Neural cell (in vitro differentiated cells): ENCODE measurements around the gene INPP5D. TPM values are rescaled to one million over a fixed set of nuclear protein-coding genes. Genes with fewer than 3 reads are reported as not detected.

Experiments used
- H2AFZ ChIP-seq: fragments of 200-600, 300-800 bp; sonication (generic), shearing (Covaris generic); 2 replicates; pipeline ENCODE4 v1.6.0; 2014; ENCODE audit warnings: low read depth, mild to moderate bottlenecking, antibody characterized with exemption, low read length, moderate library complexity
- H3F3A ChIP-seq: fragments of 200-600 bp; shearing (Covaris generic); 2 replicates; pipeline ENCODE4 v1.6.1; 2016; ENCODE audit warnings: mild to moderate bottlenecking, moderate library complexity, mixed read lengths, antibody characterized with exemption, low read length; ENCODE audit not compliant: insufficient read depth, poor library complexity, severe bottlenecking
- H3K27ac ChIP-seq: fragments of 200-600, 300-800 bp; sonication (generic), shearing (Covaris generic); 2 replicates; pipeline ENCODE4 v1.5.1; 2014; ENCODE audit warnings: mild to moderate bottlenecking, low read length, moderate library complexity
- H3K27me3 ChIP-seq: fragments of 300-800, 200-600 bp; sonication (generic), shearing (Covaris generic); 2 replicates; pipeline ENCODE4 v1.6.0; 2014; ENCODE audit warnings: mild to moderate bottlenecking, low read depth, low read length, moderate library complexity; ENCODE audit not compliant: insufficient read depth
- H3K36me3 ChIP-seq: fragments of 300-800, 200-600 bp; sonication (generic), shearing (Covaris generic); 2 replicates; pipeline ENCODE4 v1.5.1; 2014; ENCODE audit warnings: mild to moderate bottlenecking, antibody characterized with exemption, low read length, moderate library complexity; ENCODE audit not compliant: insufficient read depth
- H3K4me2 ChIP-seq: fragments of 300-800, 200-600 bp; sonication (generic), shearing (Covaris generic); 2 replicates; pipeline ENCODE4 v1.6.0; 2014; ENCODE audit warnings: mild to moderate bottlenecking, low read length
- H3K4me3 ChIP-seq: fragments of 300-800, 200-600 bp; sonication (generic), shearing (Covaris generic); 2 replicates; pipeline ENCODE4 v1.5.1; 2014; ENCODE audit warnings: mild to moderate bottlenecking, low read length, moderate library complexity
- H3K79me2 ChIP-seq: fragments of 200-600 bp; shearing (Covaris generic); replicated peaks from 2 replicates; pipeline ENCODE4 v1.6.0; 2014; ENCODE audit warnings: mild to moderate bottlenecking, low read length, moderate library complexity; ENCODE audit not compliant: insufficient read depth
- H3K9ac ChIP-seq: fragments of 300-800, 200-600 bp; sonication (generic), shearing (Covaris generic); 2 replicates; pipeline ENCODE4 v1.6.1; 2016; ENCODE audit warnings: mild to moderate bottlenecking, low read length, mixed read lengths
- H3K9me2 ChIP-seq: fragments of 200-600 bp; shearing (Covaris generic); 2 replicates; pipeline ENCODE4 v1.6.1; 2016; ENCODE audit warnings: mild to moderate bottlenecking, low read length, mixed read lengths; ENCODE audit not compliant: insufficient read depth
- H3K9me3 ChIP-seq: fragments of 200-600, 300-800 bp; sonication (generic), shearing (Covaris generic); 2 replicates; pipeline ENCODE4 v1.6.1; 2016; ENCODE audit warnings: mild to moderate bottlenecking, mixed run types, low read length, moderate library complexity, mixed read lengths
- H4K20me1 ChIP-seq: fragments of 200-600 bp; shearing (Covaris generic); 2 replicates; pipeline ENCODE4 v1.6.1; 2016; ENCODE audit warnings: mild to moderate bottlenecking, mixed run types; ENCODE audit not compliant: insufficient read depth
- CTCF ChIP-seq: fragments of 450-650 bp; IDR thresholded peaks from 2 replicates; pipeline ENCODE4 v1.5.1; 2014; ENCODE audit warnings: antibody characterized with exemption, mild to moderate bottlenecking, moderate library complexity; ENCODE audit not compliant: poor library complexity, severe bottlenecking
- EP300 ChIP-seq: fragments of 450-650 bp; conservative IDR thresholded peaks from 2 replicates; pipeline ENCODE4 v1.6.1; 2014; ENCODE audit warnings: antibody characterized with exemption, mild to moderate bottlenecking, moderate library complexity; ENCODE audit not compliant: poor library complexity, severe bottlenecking
- EZH2 ChIP-seq: fragments of 200-600, 300-800 bp; shearing (Covaris generic), sonication (generic); IDR thresholded peaks from 2 replicates; pipeline ENCODE4 v1.6.1; 2014; ENCODE audit warnings: antibody characterized with exemption, low read length, borderline replicate concordance, mild to moderate bottlenecking; ENCODE audit not compliant: insufficient read depth, poor library complexity, severe bottlenecking
- MXI1 ChIP-seq: fragments of 450-650 bp; conservative IDR thresholded peaks from 2 replicates; pipeline ENCODE4 v1.6.1; 2014; ENCODE audit warnings: antibody characterized with exemption, mild to moderate bottlenecking; ENCODE audit not compliant: poor library complexity, severe bottlenecking
- POLR2AphosphoS5 ChIP-seq: IDR thresholded peaks from 2 replicates; pipeline ENCODE4 v1.6.1; 2012
- RAD21 ChIP-seq: fragments of 450-650 bp; conservative IDR thresholded peaks from 2 replicates; pipeline ENCODE4 v1.6.1; 2014; ENCODE audit warnings: antibody characterized with exemption, mild to moderate bottlenecking, moderate library complexity
- SMC3 ChIP-seq: fragments of 450-650 bp; conservative IDR thresholded peaks from 2 replicates; pipeline ENCODE4 v1.6.1; 2014; ENCODE audit warnings: antibody characterized with exemption, mild to moderate bottlenecking, moderate library complexity; ENCODE audit not compliant: poor library complexity
- TAF1 ChIP-seq: IDR thresholded peaks from 2 replicates; pipeline ENCODE4 v1.6.1; 2012; ENCODE audit warnings: low read depth
- polyA plus RNA-seq: library from polyadenylated mRNA; depleted of rRNA; stranded (reverse); fragments of >200 nt; gene quantifications from 2 replicates; pipeline ENCODE4 v1.2.3, GENCODE V29; 2014
- TF ChIP-seq, protein P1 (sequence below): IDR thresholded peaks from 2 replicates; pipeline ENCODE4 v1.6.1; 2012; ENCODE audit warnings: borderline replicate concordance

INPP5D gene
- polyA plus RNA-seq, 1 donor from 2014 or later: not detected

- Histone ChIP-seq H3K27ac (no peak overlapping the region), H3F3A (no peaks in the 10 kb centered on the region), H3K36me3 (no peaks in the 10 kb centered on the region), H3K9me3 (no peaks in the 10 kb centered on the region), H2AFZ (no peak overlapping the region), H3K9ac (no peak overlapping the region), H4K20me1 (no peaks in the 10 kb centered on the region), H3K4me2 (no peak overlapping the region), H3K9me2 (no peaks in the 10 kb centered on the region), H3K4me3 (no peak overlapping the region), H3K79me2 (no peaks in the 10 kb centered on the region), H3K27me3 (no peaks in the 10 kb centered on the region)
- TF ChIP-seq RAD21 (no peak), SMC3 (no peak), EP300 (no peak), POLR2AphosphoS5 (no peak), TAF1 (no peak), MXI1 (no peak), CTCF (no peak), EZH2 (no peak)
- TF ChIP-seq, protein P1, sequence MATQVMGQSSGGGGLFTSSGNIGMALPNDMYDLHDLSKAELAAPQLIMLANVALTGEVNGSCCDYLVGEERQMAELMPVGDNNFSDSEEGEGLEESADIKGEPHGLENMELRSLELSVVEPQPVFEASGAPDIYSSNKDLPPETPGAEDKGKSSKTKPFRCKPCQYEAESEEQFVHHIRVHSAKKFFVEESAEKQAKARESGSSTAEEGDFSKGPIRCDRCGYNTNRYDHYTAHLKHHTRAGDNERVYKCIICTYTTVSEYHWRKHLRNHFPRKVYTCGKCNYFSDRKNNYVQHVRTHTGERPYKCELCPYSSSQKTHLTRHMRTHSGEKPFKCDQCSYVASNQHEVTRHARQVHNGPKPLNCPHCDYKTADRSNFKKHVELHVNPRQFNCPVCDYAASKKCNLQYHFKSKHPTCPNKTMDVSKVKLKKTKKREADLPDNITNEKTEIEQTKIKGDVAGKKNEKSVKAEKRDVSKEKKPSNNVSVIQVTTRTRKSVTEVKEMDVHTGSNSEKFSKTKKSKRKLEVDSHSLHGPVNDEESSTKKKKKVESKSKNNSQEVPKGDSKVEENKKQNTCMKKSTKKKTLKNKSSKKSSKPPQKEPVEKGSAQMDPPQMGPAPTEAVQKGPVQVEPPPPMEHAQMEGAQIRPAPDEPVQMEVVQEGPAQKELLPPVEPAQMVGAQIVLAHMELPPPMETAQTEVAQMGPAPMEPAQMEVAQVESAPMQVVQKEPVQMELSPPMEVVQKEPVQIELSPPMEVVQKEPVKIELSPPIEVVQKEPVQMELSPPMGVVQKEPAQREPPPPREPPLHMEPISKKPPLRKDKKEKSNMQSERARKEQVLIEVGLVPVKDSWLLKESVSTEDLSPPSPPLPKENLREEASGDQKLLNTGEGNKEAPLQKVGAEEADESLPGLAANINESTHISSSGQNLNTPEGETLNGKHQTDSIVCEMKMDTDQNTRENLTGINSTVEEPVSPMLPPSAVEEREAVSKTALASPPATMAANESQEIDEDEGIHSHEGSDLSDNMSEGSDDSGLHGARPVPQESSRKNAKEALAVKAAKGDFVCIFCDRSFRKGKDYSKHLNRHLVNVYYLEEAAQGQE: no peak
Measured at GRCh38 chr2:233034091-233034882, 25.9 kb upstream of the INPP5D start.

DNA sequence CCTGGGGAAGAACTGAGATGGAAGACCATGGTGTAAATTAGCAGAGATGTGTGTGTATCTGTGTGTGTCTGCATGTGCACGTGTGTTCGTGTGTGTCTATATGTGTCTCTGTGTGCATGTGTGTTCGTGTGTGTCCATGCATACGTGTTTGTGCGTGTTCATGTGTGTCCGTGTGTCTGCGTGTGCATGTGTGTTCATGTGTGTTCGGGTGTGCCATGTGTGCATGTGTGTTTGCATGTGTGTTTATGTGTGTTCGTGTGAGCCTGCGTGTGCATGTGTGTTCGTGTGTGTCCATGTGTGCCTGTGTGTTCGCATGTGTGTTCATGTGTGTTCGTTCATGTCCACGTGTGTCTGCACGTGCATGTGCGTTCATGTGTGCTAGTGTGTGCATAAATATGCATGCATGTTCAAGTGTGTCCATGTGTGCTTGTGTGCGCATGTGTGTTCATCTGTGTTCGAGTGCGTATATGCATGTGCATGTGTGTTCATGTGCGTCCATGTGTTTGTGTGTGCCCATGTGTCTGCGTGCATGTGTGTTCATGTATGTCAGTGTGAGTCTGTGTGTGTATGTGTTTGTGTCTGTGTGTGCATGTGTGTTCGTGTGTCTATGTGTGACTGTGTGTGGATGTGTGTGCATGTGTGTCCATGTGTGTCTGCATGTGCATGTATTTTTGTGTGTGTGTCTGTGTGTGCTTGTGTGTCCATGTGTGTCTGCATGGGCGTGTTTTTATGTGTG lies 24.5 kb upstream of the INPP5D start:
- no peak overlapping the region for H2AFZ ChIP-seq
- no peaks in the 10 kb centered on the region for H3K9me2 ChIP-seq
- H3K4me2 ChIP-seq: no peak overlapping the region
- TF ChIP-seq EP300 (no peak), TAF1 (no peak), SMC3 (no peak), EZH2 (no peak), POLR2AphosphoS5 (no peak), CTCF (no peak), MXI1 (no peak), RAD21 (no peak)
- TF ChIP-seq, protein P1: no peak
- no peaks in the 10 kb centered on the region for H3K79me2 ChIP-seq
- no peak overlapping the region for H3K27ac ChIP-seq
- H3K36me3 ChIP-seq: no peaks in the 10 kb centered on the region
- H3K9me3 ChIP-seq: no peaks in the 10 kb centered on the region
- H3K9ac ChIP-seq: no peak overlapping the region
- no peaks in the 10 kb centered on the region for H3F3A ChIP-seq
- no peaks in the 10 kb centered on the region for H3K27me3 ChIP-seq
- no peak overlapping the region for H3K4me3 ChIP-seq
- H4K20me1 ChIP-seq: no peaks in the 10 kb centered on the region
